Astrocyte (in vitro differentiated cells and primary cell): ENCODE data around the gene CNPY3. TPM values are rescaled to one million over a fixed set of nuclear protein-coding genes. Genes with fewer than 3 reads are reported as not detected.

Experiments used
- DNase-seq: peaks from one replicate; pipeline ENCODE4 v3.0.0-alpha.2; 2010; ENCODE audit warnings: low read depth
- FAIRE-seq: peaks from 2 replicates; lab custom pipeline; 2011; peaks lifted over from hg19 to GRCh38; lab: Jason Lieb, UNC
- H2AFZ ChIP-seq: 2 replicates; pipeline ENCODE4 v1.6.0; 2012; ENCODE audit warnings: low read depth, low read length, inconsistent platforms
- H3K27ac ChIP-seq: 2 replicates; pipeline ENCODE4 v1.5.1; 2011; ENCODE audit warnings: low read depth, low read length, inconsistent platforms
- H3K27me3 ChIP-seq: 2 replicates; pipeline ENCODE4 v1.6.0; 2011; ENCODE audit warnings: low read length, inconsistent platforms; ENCODE audit not compliant: insufficient read depth
- H3K36me3 ChIP-seq: 2 replicates; pipeline ENCODE4 v1.5.1; 2011; ENCODE audit warnings: low read length, inconsistent platforms; ENCODE audit not compliant: insufficient read depth
- H3K4me1 ChIP-seq: 2 replicates; pipeline ENCODE4 v1.5.1; 2011; ENCODE audit warnings: low read length, inconsistent platforms; ENCODE audit not compliant: insufficient read depth
- H3K4me2 ChIP-seq: 2 replicates; pipeline ENCODE4 v1.6.0; 2012; ENCODE audit warnings: low read length, inconsistent platforms
- H3K4me3 ChIP-seq: 2 replicates; pipeline ENCODE4 v1.5.1; 2011; ENCODE audit warnings: low read depth, mild to moderate bottlenecking, low read length, inconsistent platforms; ENCODE audit not compliant: insufficient read depth
- H3K79me2 ChIP-seq: 2 replicates; pipeline ENCODE4 v1.6.0; 2012; ENCODE audit warnings: mild to moderate bottlenecking, low read length, inconsistent platforms; ENCODE audit not compliant: insufficient read depth
- H3K9ac ChIP-seq: 2 replicates; pipeline ENCODE4 v1.6.0; 2012; ENCODE audit warnings: mild to moderate bottlenecking, low read length, inconsistent platforms
- H3K9me3 ChIP-seq: 2 replicates; pipeline ENCODE4 v1.5.1; 2012; ENCODE audit warnings: low read depth, mild to moderate bottlenecking, low read length, inconsistent platforms; ENCODE audit not compliant: insufficient read depth
- H4K20me1 ChIP-seq: 2 replicates; pipeline ENCODE4 v1.6.0; 2012; ENCODE audit warnings: low read length, inconsistent platforms; ENCODE audit not compliant: insufficient read depth
- H3K27ac Mint-ChIP-seq: one replicate; pipeline ENCODE4 v1.8.0; 2021; ENCODE audit warnings: mild to moderate bottlenecking, mixed read lengths; ENCODE audit not compliant: unreplicated experiment
- H3K27me3 Mint-ChIP-seq: one replicate; pipeline ENCODE4 v1.8.0; 2021; ENCODE audit warnings: low read depth, mixed read lengths; ENCODE audit not compliant: unreplicated experiment
- H3K36me3 Mint-ChIP-seq: one replicate; pipeline ENCODE4 v1.8.0; 2021; ENCODE audit warnings: low read depth, mixed read lengths; ENCODE audit not compliant: unreplicated experiment
- H3K4me1 Mint-ChIP-seq: one replicate; pipeline ENCODE4 v1.8.0; 2021; ENCODE audit warnings: low read depth, mixed read lengths; ENCODE audit not compliant: unreplicated experiment
- H3K4me3 Mint-ChIP-seq: one replicate; pipeline ENCODE4 v1.8.0; 2021; ENCODE audit warnings: mild to moderate bottlenecking, moderate library complexity, mixed read lengths; ENCODE audit not compliant: unreplicated experiment
- H3K9me3 Mint-ChIP-seq: one replicate; pipeline ENCODE4 v1.8.0; 2021; ENCODE audit warnings: mild to moderate bottlenecking, mixed read lengths; ENCODE audit not compliant: unreplicated experiment
- EZH2 ChIP-seq: IDR thresholded peaks from 2 replicates; pipeline ENCODE4 v1.6.1; 2012; ENCODE audit warnings: mild to moderate bottlenecking, low read length, inconsistent platforms; ENCODE audit not compliant: insufficient read depth
- total RNA-seq: library from RNA; stranded (reverse); gene quantifications from 2 replicates; pipeline ENCODE4 v1.2.1, GENCODE V29; 2021
- TF ChIP-seq, protein P1 (sequence below): IDR thresholded peaks from 2 replicates; pipeline ENCODE4 v1.5.1; 2011; ENCODE audit warnings: low read depth, mild to moderate bottlenecking, inconsistent platforms, low read length, moderate library complexity; ENCODE audit not compliant: insufficient read depth

CNPY3 gene
- total RNA-seq, 1 donor from 2014 or later = 37.4 TPM

GRCh38 chr6:42907336-42907735 lies 21.9 kb upstream of the CNPY3 start:
- H4K20me1 ChIP-seq = no peaks in the 10 kb centered on the region
- no peaks in the 10 kb centered on the region for H3K9me3 ChIP-seq
- H2AFZ ChIP-seq = no peak overlapping the region
- no peaks in the 10 kb centered on the region for H3K4me1 Mint-ChIP-seq
- no peaks in the 10 kb centered on the region for H3K79me2 ChIP-seq
- no peaks in the 10 kb centered on the region for H3K36me3 ChIP-seq
- H3K4me3 Mint-ChIP-seq = no peak overlapping the region
- no peak for FAIRE-seq
- no peak overlapping the region for H3K27ac ChIP-seq
- no peaks in the 10 kb centered on the region for H3K9me3 Mint-ChIP-seq
- DNase-seq = no peak
- no peak overlapping the region for H3K4me2 ChIP-seq
- no peak overlapping the region for H3K9ac ChIP-seq
- H3K27ac Mint-ChIP-seq = no peak overlapping the region
- peaks cover 2% of the 10 kb centered on the region for H3K27me3 ChIP-seq
- TF ChIP-seq EZH2 = no peak
- TF ChIP-seq, protein P1, sequence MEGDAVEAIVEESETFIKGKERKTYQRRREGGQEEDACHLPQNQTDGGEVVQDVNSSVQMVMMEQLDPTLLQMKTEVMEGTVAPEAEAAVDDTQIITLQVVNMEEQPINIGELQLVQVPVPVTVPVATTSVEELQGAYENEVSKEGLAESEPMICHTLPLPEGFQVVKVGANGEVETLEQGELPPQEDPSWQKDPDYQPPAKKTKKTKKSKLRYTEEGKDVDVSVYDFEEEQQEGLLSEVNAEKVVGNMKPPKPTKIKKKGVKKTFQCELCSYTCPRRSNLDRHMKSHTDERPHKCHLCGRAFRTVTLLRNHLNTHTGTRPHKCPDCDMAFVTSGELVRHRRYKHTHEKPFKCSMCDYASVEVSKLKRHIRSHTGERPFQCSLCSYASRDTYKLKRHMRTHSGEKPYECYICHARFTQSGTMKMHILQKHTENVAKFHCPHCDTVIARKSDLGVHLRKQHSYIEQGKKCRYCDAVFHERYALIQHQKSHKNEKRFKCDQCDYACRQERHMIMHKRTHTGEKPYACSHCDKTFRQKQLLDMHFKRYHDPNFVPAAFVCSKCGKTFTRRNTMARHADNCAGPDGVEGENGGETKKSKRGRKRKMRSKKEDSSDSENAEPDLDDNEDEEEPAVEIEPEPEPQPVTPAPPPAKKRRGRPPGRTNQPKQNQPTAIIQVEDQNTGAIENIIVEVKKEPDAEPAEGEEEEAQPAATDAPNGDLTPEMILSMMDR = no peak
- no peaks in the 10 kb centered on the region for H3K4me1 ChIP-seq
- no peaks in the 10 kb centered on the region for H3K36me3 Mint-ChIP-seq
- peaks cover 4% of the 10 kb centered on the region for H3K27me3 Mint-ChIP-seq
- H3K4me3 ChIP-seq = no peak overlapping the region

DNA sequence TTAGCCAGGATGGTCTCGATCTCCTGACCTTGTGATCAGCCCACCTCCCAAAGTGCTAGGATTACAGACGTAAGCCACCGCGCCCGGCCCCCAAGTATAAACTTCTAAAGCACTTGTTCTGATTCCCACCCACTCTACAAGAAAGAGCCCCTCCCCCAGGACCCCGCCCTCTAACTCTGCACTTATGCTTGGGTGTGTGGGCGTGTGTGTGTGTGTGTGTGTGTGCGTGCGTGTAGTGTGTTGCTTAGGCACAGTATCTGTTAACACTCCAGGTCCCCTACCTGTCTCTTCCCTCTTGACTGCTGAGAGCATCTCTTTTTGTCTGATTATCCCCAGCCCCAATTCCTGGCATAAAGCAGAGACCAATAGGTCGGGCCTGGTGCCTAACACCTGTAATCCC lies 19.4 kb upstream of the CNPY3 start:
- H2AFZ ChIP-seq = no peak overlapping the region
- H3K79me2 ChIP-seq = no peaks in the 10 kb centered on the region
- no peaks in the 10 kb centered on the region for H3K4me1 Mint-ChIP-seq
- DNase-seq = no peak
- H3K9ac ChIP-seq = no peak overlapping the region
- no peak overlapping the region for H3K4me3 Mint-ChIP-seq
- no peaks in the 10 kb centered on the region for H3K36me3 Mint-ChIP-seq
- H3K4me1 ChIP-seq = no peaks in the 10 kb centered on the region
- no peak overlapping the region for H3K27ac ChIP-seq
- H3K36me3 ChIP-seq = no peaks in the 10 kb centered on the region
- H3K4me3 ChIP-seq = no peak overlapping the region
- H3K27me3 Mint-ChIP-seq = peaks cover 4% of the 10 kb centered on the region
- no peaks in the 10 kb centered on the region for H3K9me3 ChIP-seq
- no peak overlapping the region for H3K4me2 ChIP-seq
- no peak for TF ChIP-seq EZH2
- TF ChIP-seq, protein P1 = no peak
- H4K20me1 ChIP-seq = no peaks in the 10 kb centered on the region
- FAIRE-seq = no peak
- H3K27me3 ChIP-seq = peaks cover 2% of the 10 kb centered on the region
- no peaks in the 10 kb centered on the region for H3K9me3 Mint-ChIP-seq
- no peak overlapping the region for H3K27ac Mint-ChIP-seq

DNA sequence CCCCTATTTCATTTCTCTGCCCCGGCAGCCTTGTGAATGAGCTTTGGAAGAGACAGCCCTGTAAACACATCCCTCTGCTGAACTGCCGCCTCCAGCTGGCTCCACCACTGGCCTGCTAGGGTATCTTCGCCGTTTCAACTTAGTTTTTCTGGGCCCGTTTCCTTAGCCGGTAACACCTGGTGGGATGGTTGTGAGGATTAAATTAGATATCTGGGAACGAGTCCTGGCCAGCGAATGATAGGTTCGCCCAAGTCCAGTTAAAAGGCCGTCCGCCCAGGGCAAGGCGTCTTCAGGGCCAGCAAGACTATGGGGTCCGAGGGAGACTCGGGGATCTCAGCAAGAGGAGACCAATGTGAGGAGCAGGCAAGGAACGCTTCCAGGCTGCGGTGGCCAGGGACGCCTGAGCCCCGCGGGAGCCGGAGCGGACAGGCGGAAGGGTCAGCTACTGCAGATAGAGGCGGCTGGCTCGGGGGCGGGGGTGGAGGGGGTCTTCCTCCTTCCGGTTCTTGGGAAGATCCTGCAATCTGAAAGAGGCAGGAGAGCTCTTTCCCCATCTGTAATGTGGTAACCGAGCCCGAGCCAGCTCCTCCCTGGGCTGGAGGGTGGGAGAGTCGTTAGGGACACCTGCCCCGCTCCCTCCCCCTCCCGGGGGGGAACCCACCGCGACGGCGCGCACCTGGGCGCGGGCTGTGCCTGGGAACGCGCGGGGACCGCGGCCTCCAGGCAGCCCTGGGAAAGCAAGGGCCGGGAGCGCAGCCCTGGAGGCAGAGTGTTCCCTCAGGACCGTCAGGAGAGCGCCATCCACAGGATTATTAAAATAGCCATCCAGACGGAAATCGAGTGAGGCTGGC lies 17.9 kb upstream of the CNPY3 start:
- FAIRE-seq (no peak), DNase-seq (no peak)
- peaks cover 4% of the 10 kb centered on the region for H3K27me3 Mint-ChIP-seq
- no peaks in the 10 kb centered on the region for H3K9me3 Mint-ChIP-seq
- Histone ChIP-seq H3K9me3 (no peaks in the 10 kb centered on the region), H3K27ac (no peak overlapping the region), H4K20me1 (no peaks in the 10 kb centered on the region), H3K36me3 (no peaks in the 10 kb centered on the region), H3K27me3 (peaks cover 2% of the 10 kb centered on the region), H3K9ac (no peak overlapping the region), H3K4me1 (no peaks in the 10 kb centered on the region), H3K79me2 (no peaks in the 10 kb centered on the region), H3K4me3 (peak overlapping the region; percentile 37), H2AFZ (peak overlapping the region; percentile 85), H3K4me2 (peak overlapping the region; percentile 77)
- no peaks in the 10 kb centered on the region for H3K36me3 Mint-ChIP-seq
- TF ChIP-seq, protein P1 = peak; percentile 2
- no peak for TF ChIP-seq EZH2
- H3K27ac Mint-ChIP-seq = peak overlapping the region; percentile 0
- H3K4me1 Mint-ChIP-seq = no peaks in the 10 kb centered on the region
- peak overlapping the region; percentile 43 for H3K4me3 Mint-ChIP-seq
